Glutamatergic neuron (in vitro differentiated cells): Measurements from ENCODE around the gene CPB2. TPM values are rescaled to one million over a fixed set of nuclear protein-coding genes. Genes with fewer than 3 reads are reported as not detected.

Source experiments
- DNase-seq: peaks from one replicate; pipeline ENCODE4 v3.0.0; 2022
- H3K27ac Mint-ChIP-seq: one replicate; pipeline ENCODE4 v1.8.0; 2020; ENCODE audit warnings: mild to moderate bottlenecking, mixed read lengths, inconsistent platforms; ENCODE audit not compliant: unreplicated experiment
- H3K27me3 Mint-ChIP-seq: one replicate; pipeline ENCODE4 v1.8.0; 2020; ENCODE audit warnings: mild to moderate bottlenecking, moderate library complexity, mixed read lengths, inconsistent platforms; ENCODE audit not compliant: unreplicated experiment
- H3K36me3 Mint-ChIP-seq: one replicate; pipeline ENCODE4 v1.8.0; 2020; ENCODE audit warnings: mild to moderate bottlenecking, mixed read lengths, inconsistent platforms; ENCODE audit not compliant: unreplicated experiment
- H3K4me1 Mint-ChIP-seq: one replicate; pipeline ENCODE4 v1.8.0; 2020; ENCODE audit warnings: mild to moderate bottlenecking, low read depth, mixed read lengths, inconsistent platforms; ENCODE audit not compliant: unreplicated experiment
- H3K4me3 Mint-ChIP-seq: one replicate; pipeline ENCODE4 v1.8.0; 2020; ENCODE audit warnings: mild to moderate bottlenecking, mixed read lengths, inconsistent platforms; ENCODE audit not compliant: unreplicated experiment
- H3K9me3 Mint-ChIP-seq: one replicate; pipeline ENCODE4 v1.8.0; 2020; ENCODE audit warnings: mild to moderate bottlenecking, moderate library complexity, mixed read lengths, inconsistent platforms; ENCODE audit not compliant: unreplicated experiment
- CTCF ChIP-seq: fragments of 200-600 bp; sonication (generic); IDR thresholded peaks from one replicate; pipeline ENCODE4 v1.5.0; 2021; ENCODE audit not compliant: partially characterized antibody, unreplicated experiment
- long read RNA-seq: library from polyadenylated mRNA; unstranded; transcript quantifications from one replicate; pipeline ENCODE4 v2.0.0, GENCODE V29; 2020; ENCODE audit not compliant: unreplicated experiment
- total RNA-seq: library from RNA; stranded (reverse); fragmentation: NEBNext Ultra II Directional; extraction: Animal tissue kit (Norgen Biotek cat#: 25700); gene quantifications from one replicate; pipeline ENCODE4 v1.2.1, GENCODE V29; 2021; ENCODE audit not compliant: unreplicated experiment

Gene CPB2, protein sequence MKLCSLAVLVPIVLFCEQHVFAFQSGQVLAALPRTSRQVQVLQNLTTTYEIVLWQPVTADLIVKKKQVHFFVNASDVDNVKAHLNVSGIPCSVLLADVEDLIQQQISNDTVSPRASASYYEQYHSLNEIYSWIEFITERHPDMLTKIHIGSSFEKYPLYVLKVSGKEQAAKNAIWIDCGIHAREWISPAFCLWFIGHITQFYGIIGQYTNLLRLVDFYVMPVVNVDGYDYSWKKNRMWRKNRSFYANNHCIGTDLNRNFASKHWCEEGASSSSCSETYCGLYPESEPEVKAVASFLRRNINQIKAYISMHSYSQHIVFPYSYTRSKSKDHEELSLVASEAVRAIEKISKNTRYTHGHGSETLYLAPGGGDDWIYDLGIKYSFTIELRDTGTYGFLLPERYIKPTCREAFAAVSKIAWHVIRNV
- total RNA-seq: not detected
- long read RNA-seq: 0 reads

GRCh38 chr13:46104868-46105267 lies at the start of gene CPB2:
TSS of gene CPB2 (minus strand) at chr13:46105033. CDS start at chr13:46105009, 24 bp downstream.
- no peak for DNase-seq
- H3K9me3 Mint-ChIP-seq: no peaks in the 10 kb centered on the region
- H3K27ac Mint-ChIP-seq: no peak within 1 kb of the TSS
- H3K4me1 Mint-ChIP-seq: no peaks in the 10 kb centered on the region
- no peak within 1 kb of the TSS for H3K4me3 Mint-ChIP-seq
- H3K36me3 Mint-ChIP-seq: no peaks in the 10 kb centered on the region
- TF ChIP-seq CTCF: no peak
- no peaks in the 10 kb centered on the region for H3K27me3 Mint-ChIP-seq

DNA sequence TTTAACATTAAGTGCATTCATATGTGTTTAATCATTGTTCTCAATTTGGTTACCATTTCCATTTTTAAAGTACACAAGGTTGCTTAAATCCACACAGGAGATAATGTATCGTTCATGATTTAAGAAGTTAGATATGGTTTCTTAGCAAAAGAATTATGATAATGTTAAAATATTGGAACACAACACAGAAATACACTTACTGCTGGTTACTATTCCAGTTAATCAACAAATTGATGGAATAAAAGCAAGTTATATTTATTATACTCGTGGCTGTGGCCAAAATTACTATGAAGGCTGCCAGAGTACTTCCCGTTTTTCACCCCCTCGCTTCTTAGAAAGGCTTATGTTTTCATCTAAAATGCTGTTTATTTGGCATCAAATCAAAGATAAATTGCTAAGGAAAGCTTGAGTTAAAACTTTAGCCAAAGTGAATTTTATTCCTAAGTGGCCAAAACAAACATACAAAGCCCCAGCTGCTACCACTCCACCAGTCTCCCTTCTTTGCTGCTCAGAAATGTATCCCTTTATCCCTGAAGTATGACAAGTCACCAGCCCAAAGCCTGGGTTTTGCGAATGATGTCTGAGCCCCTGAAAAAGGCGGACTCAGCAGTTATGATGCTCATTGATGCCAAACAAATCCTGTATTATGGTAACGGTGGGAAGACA lies 49.4 kb upstream of the CPB2 start:
- DNase-seq: no peak
- H3K36me3 Mint-ChIP-seq: no peaks in the 10 kb centered on the region
- no peak for TF ChIP-seq CTCF
- no peaks in the 10 kb centered on the region for H3K27me3 Mint-ChIP-seq
- H3K27ac Mint-ChIP-seq: no peak overlapping the region
- no peak overlapping the region for H3K4me3 Mint-ChIP-seq
- H3K4me1 Mint-ChIP-seq: peaks cover 2% of the 10 kb centered on the region
- no peaks in the 10 kb centered on the region for H3K9me3 Mint-ChIP-seq

DNA sequence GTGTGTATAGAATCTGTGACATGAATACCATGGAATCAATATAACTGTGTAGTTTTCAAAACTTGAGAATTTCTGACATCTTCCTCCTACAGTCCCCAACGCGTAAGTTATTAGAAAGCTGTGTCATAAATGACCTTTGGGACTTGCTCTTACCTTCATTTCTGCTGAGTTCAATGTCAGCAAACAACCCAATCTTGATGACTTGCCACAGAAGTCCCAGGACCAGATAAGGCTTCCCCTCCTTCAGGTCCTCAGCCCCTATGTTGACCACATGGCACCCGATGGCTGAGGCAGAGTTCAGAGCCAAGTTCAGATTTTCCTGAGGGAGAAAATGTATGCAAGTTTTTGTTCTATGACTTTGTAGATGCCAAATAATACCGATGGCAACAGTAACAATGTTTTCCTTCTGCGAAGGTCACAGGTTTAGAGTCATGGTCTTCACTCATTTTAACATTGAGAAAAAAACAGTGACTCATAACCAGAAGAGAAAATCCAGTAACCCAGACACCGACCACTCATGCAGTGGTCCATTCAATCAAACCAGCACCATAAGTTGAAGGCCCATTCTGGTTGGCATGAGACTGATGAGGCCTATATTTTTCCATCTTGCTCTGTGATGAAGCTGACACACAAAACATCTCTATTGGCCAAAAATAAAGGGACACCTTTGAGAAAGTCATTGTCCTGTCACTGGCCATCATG lies 47.9 kb upstream of the CPB2 start:
- no peak overlapping the region for H3K27ac Mint-ChIP-seq

GRCh38 chr13:46150134-46150693 lies 45.4 kb upstream of the CPB2 start:
- Mint-ChIP-seq H3K36me3 (no peaks in the 10 kb centered on the region), H3K4me3 (no peak overlapping the region)

More for the DNA sequence above, 47.9 kb upstream of the CPB2 start:
- DNase-seq: no peak
- no peak for TF ChIP-seq CTCF
- Mint-ChIP-seq H3K9me3 (no peaks in the 10 kb centered on the region), H3K27me3 (no peaks in the 10 kb centered on the region), H3K36me3 (no peaks in the 10 kb centered on the region), H3K4me1 (peaks cover 2% of the 10 kb centered on the region), H3K4me3 (no peak overlapping the region)

More at GRCh38 chr13:46150134-46150693, 45.4 kb upstream of the CPB2 start:
- no peaks in the 10 kb centered on the region for H3K27me3 Mint-ChIP-seq
- no peak for TF ChIP-seq CTCF
- peaks cover 7% of the 10 kb centered on the region for H3K4me1 Mint-ChIP-seq
- DNase-seq: no peak
- H3K27ac Mint-ChIP-seq: no peak overlapping the region
- no peaks in the 10 kb centered on the region for H3K9me3 Mint-ChIP-seq
